HG02981 (cell line): ENCODE measurements around the gene COL12A1.
"Not testable (repeated sequence)": the region's sequence is repeated elsewhere in the genome, so short reads cannot be mapped to it uniquely, and the experiment has no call there.

Experiments
- ATAC-seq: cut with Tn5 transposase; IDR thresholded peaks from one replicate; pipeline ENCODE4 v1.9.1; 2021; ENCODE audit warnings: mild to moderate bottlenecking, moderate library complexity; ENCODE audit not compliant: unreplicated experiment

The COL12A1 gene

DNA sequence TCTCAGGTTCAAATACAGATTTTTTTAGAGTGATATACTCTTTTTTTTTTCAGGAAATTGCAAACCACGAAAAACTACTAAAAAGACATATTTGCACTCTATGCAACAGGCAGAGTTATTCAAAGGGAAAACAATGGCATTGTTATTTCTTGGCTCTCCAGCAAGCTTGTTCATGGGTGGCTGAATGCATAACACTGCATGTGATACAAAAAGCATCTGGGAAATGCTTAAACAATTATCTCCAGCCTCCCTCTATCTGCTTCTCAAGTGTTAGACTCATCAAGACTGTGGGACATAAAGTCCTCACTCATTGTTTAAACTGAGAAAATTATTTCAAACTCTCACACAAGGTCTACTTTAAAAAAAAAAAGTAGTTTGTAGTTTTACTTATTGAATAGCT, 7.3 kb upstream of the COL12A1 start:
- ATAC-seq = no peak

DNA sequence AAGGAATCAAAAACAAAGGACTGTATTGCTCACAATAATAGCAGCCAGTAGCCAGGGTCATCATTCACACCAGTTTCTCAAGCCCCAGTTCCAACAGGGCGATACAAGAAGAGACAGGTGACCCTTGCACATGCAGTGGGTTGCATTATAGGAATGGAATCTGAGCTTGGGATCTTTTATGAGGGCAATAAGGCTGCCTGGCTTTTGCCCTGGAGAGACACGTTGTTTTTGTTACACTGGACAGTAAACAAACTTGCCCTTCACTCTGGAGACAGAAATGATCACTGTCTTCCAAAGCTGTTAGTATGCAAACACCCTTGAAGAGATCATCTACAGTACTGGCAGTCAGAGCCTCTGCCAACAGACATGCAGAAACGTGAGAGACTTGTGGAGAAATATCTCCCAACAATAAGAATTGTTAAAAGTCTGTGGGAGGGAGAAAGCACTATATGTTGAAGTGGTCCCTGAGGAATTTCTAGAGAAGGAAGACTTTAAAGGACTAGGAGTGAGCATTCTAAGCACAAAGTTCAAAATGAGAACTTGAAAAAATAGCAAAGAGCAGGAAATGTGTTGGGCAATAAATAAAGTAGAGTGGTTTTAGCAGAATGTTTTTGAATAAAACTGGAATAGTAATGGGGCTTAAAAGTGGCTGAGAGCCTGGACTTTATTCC, 6.2 kb upstream of the COL12A1 start:
- ATAC-seq = no peak

DNA sequence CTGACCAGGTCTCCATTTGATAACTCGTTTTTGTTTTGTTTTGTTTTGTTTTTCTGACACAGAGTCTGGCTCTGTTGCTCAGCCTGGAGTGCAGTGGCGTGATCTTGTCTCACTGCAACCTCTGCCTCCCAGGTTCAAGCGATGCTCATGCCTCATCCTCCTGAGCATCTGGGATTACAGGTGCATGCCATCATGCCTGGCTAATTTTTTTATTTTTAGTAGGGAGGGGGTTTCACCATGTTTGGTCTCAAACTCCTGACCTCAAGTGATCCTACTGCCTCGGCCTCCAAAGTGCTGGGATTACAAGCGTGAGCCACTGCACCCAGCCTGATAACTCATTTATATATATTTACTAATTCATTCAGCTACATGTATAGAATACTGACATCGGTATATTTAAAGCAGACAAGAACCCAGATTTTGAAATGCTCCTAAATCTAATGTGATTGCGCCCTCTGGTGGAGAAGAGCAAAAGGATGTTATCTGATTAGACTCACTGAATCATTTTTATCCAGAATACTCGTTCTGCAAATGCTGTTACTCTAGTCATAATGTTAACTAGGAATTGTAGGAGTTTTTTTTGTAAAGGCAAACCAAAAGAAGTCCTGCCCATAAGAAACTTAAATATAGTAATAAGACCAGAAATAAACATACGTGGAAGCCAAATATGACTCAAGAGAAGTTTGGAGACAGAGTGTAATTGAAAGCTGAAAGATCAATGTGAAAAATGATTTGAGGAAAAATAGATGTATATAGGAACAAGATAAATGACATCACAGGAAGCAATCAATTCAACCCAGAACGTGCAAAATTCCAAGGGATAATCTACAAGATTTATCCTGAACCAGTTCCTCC, 5.3 kb upstream of the COL12A1 start:
- no peak for ATAC-seq

DNA sequence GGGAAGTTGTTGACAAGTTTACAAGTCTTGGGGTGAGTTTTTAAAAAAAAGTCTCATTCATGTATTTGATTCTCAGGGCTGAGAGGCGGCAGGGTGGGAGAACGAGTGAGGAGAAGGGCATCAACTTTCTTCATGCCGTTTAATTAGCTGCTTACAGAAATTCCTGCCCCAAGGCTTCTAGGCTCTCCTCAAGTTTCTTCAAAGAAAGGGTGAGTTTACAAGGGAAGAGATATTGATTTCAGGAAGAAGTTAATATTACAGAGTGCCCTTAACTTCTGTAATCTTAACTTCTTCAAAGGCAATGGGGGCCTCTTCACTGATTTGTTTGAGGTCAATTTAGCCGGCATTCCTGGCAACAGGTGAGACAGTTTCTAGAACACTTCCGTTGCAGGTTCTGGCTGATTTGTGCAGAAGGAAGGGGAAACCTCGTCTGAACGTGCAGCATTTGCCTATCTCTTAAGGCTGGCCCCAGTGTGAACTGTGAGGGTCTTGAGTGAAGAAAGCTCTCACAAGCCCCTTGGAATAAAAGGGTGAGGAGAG, 3.4 kb upstream of the COL12A1 start:
- no peak for ATAC-seq

DNA sequence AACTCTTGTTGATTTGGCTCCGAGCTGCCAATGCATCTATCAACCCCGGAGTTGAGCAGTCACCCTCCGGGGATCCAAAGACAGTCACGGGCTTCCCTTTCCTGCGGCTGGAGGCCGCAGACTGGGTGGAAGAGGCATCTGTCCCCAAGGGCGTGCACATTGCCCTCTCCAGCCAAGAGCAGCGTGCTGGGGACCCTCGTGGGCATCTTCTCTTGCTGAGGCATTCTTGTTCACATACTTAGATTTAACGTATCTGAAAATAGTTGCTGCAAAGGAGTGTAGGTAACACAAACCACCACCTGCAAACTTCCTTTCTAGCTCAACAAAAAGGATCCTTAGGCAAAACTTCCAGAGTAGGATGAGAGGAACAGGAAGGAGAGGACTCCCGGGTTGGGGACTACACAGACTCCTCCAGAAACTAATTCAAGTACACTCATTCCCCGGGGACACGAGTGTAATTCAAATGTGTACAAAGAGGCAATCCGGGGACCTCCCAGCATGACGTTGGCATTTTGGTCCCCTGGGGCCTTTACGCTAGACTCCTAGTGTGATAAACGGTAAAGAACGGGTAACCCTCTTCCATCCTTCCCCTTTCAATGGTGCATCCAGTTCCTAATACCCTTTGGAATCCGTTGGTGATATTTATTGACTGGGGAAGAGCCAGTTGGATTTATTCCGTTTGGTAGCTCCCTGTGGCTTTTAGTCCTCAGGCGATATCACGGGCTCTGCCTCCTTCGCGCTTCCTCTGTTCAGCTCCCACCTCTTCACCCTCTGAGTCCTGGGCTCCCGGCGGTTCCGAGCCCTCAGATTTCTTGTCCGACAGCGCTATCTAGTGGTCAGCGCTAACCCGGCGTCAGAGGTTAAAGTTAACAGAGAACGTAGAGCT, 2.7 kb upstream of the COL12A1 start:
- ATAC-seq = peak; percentile 64

DNA sequence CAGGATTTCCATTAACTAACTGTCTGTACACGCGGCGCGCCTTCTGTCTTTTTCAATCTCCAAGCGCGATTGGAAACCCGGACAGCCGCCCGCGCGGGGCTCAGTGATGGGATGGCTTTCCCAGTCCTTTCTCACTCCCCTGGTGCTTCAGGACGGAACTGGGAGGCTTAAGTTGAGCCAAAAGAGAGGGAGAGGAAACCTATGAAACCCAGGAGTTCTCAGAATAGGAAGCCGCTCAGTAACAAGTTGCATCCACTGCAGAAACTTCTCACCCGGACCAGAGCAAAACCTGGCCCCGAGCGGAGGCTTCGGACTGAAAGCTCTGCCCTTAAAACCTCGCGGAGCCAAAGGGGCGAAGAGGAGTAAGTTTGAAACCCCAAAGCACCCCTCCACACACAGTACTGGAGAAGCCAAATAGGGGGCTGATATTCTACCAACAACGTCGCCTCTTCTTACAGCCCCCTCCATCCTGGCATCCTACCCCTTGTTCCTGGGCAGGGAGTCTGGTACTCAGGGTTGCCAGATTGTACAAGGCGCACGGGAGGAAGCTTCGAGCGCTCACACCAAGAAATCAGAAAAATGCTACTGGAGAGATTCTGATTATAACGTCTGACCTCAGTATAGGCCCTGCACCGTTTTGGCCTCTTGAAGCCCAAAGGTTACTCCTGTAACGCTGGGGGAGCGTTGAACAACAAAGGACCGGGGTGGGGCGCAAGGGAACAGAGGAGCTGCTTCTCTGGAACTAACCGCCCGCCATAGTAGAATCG, 906 bp upstream of the COL12A1 start:
- ATAC-seq = no peak

DNA sequence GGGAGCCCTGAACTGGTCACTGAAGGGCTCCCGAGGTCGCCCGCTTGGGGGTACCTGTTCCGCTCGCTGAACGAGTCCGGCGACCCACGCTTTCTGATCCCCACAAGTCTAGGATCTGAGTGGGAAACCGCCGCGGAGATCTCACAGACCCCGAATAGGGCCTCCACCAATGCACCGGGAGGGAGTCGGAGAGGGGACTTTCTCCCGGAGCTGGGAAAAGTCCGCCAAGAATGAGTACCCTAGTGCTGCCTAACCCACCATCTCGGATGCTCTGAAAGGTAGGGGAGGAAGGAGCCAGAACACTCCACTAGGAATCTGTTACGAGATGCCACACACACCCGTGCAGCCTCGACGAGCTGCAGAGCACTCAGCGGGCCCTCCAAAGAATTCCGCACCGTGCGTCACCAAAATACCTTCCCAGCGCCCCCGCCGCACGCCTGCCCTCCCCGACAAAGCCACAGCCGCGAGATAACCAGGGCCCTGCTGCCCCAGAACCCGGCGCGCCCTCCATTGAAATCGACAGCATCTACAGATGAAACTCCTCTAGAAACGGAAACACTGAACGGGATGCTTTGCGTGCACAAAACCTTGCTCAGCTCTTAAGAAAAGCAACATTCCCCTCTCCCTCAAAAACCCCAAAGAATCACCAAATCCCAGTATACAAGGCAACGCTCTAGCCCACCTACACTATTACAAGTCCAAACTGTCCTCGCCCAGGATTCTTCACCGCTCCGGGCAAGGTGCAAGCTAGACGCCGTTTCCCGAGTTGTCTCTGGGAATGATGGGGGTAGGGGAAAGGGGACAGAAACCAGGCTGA, 686 bp downstream of the COL12A1 start:
- ATAC-seq = no peak

DNA sequence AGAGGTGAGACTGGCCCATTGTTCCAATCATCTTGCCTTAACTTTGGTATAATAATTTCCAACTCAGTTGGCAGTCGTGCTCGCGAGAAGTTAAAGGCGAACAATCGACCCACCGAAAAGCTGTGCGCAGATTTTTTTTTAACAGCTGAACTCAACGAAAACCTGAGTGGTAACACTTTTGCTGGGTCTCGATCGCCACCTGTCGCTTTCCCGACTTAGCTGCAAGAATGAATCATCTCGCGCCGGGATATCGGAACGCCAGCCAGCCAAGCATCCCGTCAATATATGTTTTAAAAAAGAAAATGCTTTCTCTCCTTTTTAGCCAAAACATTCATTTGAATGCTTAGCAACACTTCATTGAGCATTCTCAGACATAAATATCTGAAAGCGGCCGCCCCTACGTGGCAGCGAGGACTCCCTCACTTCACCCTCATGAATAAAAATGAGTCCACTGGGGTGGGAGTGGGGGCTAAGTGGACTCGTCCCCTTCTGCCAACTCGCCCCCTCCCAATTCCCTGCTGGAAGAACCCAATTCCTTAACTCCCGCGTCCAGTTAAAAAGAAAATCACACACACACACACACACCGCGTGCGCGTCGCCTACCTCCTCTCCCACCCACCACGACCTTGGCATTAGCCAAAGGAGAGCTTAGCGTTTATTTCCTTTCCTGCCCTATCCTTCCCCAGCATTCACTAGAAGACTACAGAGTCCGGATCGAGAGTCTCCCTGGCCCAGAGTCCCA, 1.5 kb downstream of the COL12A1 start:
- ATAC-seq = no peak

DNA sequence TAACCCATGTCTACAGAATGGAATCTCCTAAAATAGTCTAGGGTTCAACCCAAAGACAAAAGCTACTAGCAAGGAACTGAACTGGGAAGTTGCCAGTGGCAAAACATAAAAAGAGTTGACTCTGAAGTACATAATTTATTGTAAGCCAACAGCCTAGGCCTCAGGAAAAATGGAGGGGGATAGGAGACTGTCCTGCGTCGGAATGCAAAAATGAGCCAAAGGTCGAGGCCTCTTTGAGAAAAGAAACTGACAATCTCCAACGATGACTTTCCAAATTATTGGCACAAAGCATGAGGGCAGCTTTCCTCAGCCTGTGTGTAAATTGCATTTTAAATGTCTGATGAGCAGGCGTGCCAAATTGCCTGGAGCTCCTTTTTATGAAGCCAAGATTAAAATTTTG, 2.1 kb downstream of the COL12A1 start:
- ATAC-seq = no peak

DNA sequence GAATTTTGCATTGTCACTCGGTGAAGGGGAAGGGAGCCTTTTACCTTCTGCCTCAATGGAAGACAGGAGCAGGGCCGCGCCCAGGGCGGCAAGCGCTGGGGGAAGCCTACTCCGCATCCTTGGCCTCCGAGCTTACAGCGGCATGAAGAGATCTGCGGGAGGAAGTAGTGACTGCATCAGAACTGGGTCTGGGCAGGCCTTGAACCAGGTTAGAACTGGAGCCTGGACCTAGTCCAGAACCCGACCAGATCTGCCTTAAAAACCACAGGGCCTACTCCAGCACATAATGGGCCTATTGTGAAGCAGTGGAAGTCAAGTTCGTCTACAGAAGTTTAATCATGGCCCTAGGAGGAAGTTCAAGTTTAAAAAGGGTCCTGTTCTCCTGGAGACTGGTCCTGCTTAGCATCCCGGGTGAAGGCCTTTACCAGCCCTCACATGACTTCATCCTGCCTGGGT, 3.1 kb downstream of the COL12A1 start:
- ATAC-seq = no peak

DNA sequence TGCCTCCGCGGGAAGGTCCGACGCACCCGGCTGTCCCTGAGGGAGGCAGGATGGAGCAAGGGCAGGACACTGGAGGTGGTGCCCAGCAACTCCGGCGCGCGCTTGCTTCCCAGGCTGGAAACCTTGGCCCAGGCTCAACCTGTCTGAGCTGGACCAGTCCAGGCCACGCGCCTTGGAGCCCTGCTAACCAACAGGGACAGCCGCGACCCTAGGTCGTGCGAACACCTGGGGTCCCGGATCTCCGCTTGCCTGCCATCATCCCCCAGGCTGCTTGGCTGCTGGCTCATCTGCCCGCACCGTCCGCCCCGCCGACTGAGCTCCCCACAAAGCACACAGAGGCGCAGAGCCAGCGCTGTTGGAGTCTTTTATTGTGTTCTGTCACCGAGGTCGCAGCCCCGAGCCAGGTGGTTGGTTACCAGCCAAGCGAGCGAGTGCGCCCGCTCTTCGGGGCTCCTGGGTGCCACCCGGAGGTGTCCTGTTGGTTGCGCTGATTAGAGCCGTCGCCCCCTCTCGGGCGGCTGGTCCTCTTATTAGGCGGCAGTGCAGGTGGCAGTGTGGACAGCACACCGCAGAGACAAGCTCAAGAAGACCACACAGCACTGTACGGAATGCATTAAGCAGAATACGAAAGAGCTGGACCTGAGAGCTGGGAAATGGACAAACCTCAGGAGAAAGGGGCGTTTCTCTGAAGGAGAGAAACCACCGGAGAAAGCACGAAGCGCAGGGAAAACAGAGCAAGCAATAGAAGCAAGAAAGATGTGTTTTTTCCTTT, 3.8 kb downstream of the COL12A1 start:
- ATAC-seq = no peak

DNA sequence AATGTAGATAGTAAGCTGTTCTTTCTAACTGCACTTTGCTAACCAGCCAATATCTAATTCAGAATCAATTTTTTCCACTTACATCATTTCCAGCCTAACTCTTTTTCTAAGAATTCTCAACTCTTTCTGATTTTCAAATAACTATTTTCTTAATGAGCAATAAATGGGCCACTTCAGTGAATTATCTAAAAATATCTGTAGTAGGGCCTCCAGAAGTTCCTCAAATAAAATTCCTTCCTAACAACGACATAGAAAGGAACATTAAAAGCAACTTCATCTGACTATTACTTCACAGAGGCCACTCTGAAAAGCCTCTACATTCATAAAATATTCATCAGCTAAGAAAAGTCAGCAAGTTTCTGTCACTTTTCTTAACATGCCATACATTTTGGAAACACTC, 4.8 kb downstream of the COL12A1 start:
- ATAC-seq = no peak

DNA sequence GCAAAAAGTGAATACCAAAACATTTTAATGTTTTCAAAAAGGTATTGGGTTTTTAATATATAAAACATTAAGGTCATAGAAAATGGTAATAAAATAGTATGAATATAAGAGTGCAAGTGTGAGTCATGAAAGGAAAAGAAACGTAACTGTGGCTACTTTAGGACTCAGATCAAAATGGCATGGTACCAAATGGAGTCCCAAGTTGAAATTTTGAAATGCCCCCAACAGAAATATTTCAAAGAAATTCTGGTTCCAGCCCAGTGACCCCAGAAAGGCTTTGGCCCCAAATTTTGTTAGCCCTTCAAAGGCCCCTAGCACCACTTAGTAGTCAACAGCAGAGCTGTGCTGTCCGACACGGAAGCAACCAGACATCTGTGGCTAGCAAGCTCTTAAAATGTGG, 6.0 kb downstream of the COL12A1 start:
- no peak for ATAC-seq

DNA sequence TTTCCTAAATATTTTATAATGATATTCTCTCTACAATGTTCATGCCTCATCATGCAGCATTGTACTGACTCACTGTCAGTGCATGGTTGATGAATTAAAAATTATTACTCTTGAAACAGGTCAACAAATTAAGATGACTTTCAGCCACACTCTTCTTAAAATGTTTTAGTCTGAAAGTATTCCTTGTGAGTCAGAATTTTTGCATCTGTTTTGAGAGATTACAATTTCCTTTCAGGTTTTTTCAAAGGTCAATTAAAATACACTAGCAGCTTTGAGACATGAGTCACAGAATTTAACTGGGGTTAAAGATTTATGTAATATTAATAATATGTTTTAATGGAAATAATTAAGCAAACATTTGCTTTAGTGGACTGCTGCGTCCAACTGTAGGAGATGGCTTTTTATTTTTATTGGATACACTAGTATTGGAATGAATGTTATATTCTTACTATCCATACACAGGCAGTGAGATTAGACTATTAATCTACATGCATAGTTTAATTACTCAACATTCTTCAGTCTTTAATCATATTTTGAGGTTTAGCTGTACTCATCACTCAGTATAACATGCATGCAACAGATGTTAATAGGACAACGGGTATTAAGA, 9.7 kb downstream of the COL12A1 start:
- no peak for ATAC-seq

DNA sequence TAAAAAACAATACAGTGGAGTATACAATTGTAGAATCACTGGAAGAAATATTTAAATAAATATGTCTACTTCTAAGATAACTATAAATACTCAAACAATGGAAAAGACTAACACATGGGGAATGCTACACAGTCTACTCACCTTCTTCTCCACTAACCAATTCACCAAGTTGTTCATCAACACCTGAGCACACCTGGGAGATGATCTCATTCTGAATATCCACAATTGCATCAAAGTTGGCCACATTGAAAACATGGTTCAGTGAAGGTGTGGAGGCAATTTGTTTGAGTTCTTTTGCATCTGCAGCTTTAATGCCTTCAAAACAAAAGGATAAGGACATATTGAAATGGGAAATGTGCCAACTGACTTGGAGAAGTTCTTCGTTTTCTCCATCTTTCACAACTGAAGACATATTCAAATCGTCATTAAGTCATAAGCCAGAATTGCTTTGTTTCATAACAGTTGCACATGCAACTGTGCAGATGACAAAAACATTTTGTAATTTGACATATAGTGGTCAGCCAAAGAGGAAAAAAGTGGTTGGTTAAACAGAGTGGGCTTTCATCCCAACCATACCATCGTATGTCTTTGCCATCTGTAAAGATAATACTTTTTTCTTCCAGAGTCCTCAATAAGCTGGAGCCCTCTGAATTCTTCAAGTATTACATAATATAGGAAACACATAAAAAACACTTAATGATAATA, 17.5 kb downstream of the COL12A1 start:
- no peak for ATAC-seq

DNA sequence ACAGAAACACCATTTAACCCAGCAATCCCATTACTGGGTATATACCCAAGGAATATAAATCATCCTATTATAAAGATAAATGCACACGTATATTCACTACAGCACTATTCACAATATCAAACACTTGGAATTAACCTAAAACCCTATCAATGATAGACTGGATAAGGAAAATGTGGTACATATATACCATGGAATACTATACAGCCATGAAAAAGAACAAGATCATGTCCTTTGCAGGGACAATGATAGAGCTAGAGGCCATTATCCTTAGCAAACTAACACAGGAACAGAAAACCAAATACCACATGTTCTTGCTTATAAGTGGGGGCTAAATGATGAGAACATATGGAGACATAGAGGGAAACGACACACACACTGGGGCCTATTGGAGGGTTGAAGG, 19.3 kb downstream of the COL12A1 start:
- ATAC-seq = not testable (repeated sequence)

DNA sequence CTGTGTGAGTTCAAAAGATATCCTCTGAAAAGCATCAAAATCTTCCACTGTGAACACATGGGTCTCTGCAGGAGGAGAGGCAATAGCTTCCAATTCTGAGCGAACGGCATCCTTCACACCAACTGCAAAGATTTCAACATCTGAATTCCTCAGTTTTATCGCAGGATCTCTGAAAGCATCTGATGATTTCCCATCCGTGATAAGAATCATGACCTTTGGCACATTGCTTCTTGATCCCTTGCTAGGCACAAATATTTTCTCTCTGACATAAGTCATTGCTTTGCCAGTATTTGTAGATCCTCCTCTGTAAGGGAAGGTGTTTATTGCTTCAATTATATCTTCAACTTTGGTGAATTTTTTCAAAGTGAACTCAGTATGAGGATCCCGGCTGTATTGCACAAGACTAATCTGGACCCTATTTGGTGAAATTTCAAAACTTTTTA, 22.7 kb downstream of the COL12A1 start:
- ATAC-seq = no peak
